Measurements from ENCODE around the gene NF1. TPM values are rescaled to one million over a fixed set of nuclear protein-coding genes. Genes with fewer than 3 reads are reported as not detected.

NF1 gene
- total and polyA plus RNA-seq, 2 of the 13 experiments (the other 11 are each of a cell fraction or from before 2014, with no cell fraction given), result 21.5 to 26.5 TPM

GRCh38 chr17:31411707-31412285, 317.0 kb downstream of the NF1 start:
- H3K4me3 ChIP-seq (replicated peaks in 1 of 3; ENCODE audit: insufficient read depth in 1 of 3, low read depth in 2 of 3, low read length in 3 of 3), result no peak overlapping the region
- DNase-seq (ENCODE audit: low spot score) (no peak), FAIRE-seq (no peak), ATAC-seq (no peak)
- ChIA-PET CTCF (ENCODE audit: low intra/inter-chr PET ratio, low total read pairs) (no interaction called here), POLR2A (no interaction called here)
- no peak overlapping the region for H3K27ac ChIP-seq (ENCODE audit: extremely low read length, insufficient read depth, low read length)
- no peaks in the 10 kb centered on the region for H3K79me2 ChIP-seq (ENCODE audit: insufficient read depth, low read length)
- no TSS peak for BruUV-seq (replicated peaks)
- no peaks in the 10 kb centered on the region for H4K20me1 ChIP-seq (ENCODE audit: insufficient read depth, low read length)
- peaks cover 1 to 29% of the 10 kb centered on the region in 2 experiments; a peak in 3 of 5 replicates for H3K27me3 ChIP-seq (ENCODE audit: control insufficient read depth in 1 of 2, insufficient read depth in 2 of 2, low read length in 2 of 2)
- intact Hi-C loops (cut with micrococcal nuclease; ENCODE audit: unreplicated experiment), result no loop called here
- H3K9me3 ChIP-seq (ENCODE audit: low read length), result no peaks in the 10 kb centered on the region
- H3K9ac ChIP-seq (ENCODE audit: insufficient read depth, low read depth, low read length), result no peak overlapping the region
- in situ Hi-C loops (cut with HindIII; ENCODE audit: extremely low pct_ligation_motif_present, low pct_unique_long_range_greater_than_20kb), result no loop called here
- H3K4me1 ChIP-seq (ENCODE audit: insufficient read depth, low read length), result peaks cover 19% of the 10 kb centered on the region
- H3K36me3 ChIP-seq (replicated peaks in 1 of 2; ENCODE audit: control insufficient read depth in 1 of 2, insufficient read depth in 2 of 2, low read length in 2 of 2), result no peaks in the 10 kb centered on the region
- no peak overlapping the region for H3K4me2 ChIP-seq (ENCODE audit: low read depth, low read length)
- 0% methylated on average over 1 of the region's 13 CpGs for WGBS (ENCODE audit: low lambda C conversion rate)
- no peak overlapping the region for H2AFZ ChIP-seq (ENCODE audit: low read length)
- TF ChIP-seq ZNF335 (CRISPR knock-in tag; IDR thresholded peaks at IDR 0.05) (no peak), FOXJ3 (CRISPR knock-in tag; IDR thresholded peaks at IDR 0.05; ENCODE audit: borderline replicate concordance) (no peak), ZC3H13 (CRISPR knock-in tag; IDR thresholded peaks at IDR 0.05) (no peak), ZNF253 (CRISPR knock-in tag; IDR thresholded peaks at IDR 0.05; ENCODE audit: borderline replicate concordance) (no peak), CHD4 (IDR thresholded peaks at IDR 0.05; ENCODE audit: borderline replicate concordance, low read length) (no peak), PHB2 (IDR thresholded peaks at IDR 0.05; ENCODE audit: partially characterized antibody) (no peak), KLF9 (CRISPR knock-in tag; IDR thresholded peaks at IDR 0.05; ENCODE audit: low read depth) (no peak), ZNF557 (CRISPR knock-in tag; IDR thresholded peaks at IDR 0.05) (no peak), ZNF569 (CRISPR knock-in tag; IDR thresholded peaks at IDR 0.05; ENCODE audit: borderline replicate concordance) (no peak), ZNF549 (CRISPR knock-in tag; IDR thresholded peaks at IDR 0.05) (no peak), LRRFIP1 (CRISPR knock-in tag; conservative IDR thresholded peaks at IDR 0.05) (no peak), AHR (CRISPR knock-in tag; IDR thresholded peaks at IDR 0.05) (no peak), ZNF362 (CRISPR knock-in tag; IDR thresholded peaks at IDR 0.05; ENCODE audit: borderline replicate concordance) (no peak)
- TF ChIP-seq, protein P1, sequence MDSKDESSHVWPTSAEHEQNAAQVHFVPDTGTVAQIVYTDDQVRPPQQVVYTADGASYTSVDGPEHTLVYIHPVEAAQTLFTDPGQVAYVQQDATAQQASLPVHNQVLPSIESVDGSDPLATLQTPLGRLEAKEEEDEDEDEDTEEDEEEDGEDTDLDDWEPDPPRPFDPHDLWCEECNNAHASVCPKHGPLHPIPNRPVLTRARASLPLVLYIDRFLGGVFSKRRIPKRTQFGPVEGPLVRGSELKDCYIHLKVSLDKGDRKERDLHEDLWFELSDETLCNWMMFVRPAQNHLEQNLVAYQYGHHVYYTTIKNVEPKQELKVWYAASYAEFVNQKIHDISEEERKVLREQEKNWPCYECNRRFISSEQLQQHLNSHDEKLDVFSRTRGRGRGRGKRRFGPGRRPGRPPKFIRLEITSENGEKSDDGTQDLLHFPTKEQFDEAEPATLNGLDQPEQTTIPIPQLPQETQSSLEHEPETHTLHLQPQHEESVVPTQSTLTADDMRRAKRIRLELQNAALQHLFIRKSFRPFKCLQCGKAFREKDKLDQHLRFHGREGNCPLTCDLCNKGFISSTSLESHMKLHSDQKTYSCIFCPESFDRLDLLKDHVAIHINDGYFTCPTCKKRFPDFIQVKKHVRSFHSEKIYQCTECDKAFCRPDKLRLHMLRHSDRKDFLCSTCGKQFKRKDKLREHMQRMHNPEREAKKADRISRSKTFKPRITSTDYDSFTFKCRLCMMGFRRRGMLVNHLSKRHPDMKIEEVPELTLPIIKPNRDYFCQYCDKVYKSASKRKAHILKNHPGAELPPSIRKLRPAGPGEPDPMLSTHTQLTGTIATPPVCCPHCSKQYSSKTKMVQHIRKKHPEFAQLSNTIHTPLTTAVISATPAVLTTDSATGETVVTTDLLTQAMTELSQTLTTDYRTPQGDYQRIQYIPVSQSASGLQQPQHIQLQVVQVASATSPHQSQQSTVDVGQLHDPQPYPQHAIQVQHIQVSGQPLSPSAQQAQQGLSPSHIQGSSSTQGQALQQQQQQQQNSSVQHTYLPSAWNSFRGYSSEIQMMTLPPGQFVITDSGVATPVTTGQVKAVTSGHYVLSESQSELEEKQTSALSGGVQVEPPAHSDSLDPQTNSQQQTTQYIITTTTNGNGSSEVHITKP (CRISPR knock-in tag; IDR thresholded peaks at IDR 0.05; ENCODE audit: low read depth), result no peak
- TF ChIP-seq, protein P2, sequence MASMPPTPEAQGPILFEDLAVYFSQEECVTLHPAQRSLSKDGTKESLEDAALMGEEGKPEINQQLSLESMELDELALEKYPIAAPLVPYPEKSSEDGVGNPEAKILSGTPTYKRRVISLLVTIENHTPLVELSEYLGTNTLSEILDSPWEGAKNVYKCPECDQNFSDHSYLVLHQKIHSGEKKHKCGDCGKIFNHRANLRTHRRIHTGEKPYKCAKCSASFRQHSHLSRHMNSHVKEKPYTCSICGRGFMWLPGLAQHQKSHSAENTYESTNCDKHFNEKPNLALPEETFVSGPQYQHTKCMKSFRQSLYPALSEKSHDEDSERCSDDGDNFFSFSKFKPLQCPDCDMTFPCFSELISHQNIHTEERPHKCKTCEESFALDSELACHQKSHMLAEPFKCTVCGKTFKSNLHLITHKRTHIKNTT (CRISPR knock-in tag; IDR thresholded peaks at IDR 0.05), result no peak
- TF ChIP-seq, protein P3, sequence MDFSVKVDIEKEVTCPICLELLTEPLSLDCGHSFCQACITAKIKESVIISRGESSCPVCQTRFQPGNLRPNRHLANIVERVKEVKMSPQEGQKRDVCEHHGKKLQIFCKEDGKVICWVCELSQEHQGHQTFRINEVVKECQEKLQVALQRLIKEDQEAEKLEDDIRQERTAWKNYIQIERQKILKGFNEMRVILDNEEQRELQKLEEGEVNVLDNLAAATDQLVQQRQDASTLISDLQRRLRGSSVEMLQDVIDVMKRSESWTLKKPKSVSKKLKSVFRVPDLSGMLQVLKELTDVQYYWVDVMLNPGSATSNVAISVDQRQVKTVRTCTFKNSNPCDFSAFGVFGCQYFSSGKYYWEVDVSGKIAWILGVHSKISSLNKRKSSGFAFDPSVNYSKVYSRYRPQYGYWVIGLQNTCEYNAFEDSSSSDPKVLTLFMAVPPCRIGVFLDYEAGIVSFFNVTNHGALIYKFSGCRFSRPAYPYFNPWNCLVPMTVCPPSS (IDR thresholded peaks at IDR 0.05), result no peak
